Upper lobe of left lung (tissue), 6 donors: ENCODE results near the gene KCNJ6. TPM values are rescaled to one million over a fixed set of nuclear protein-coding genes. Genes with fewer than 3 reads are reported as not detected.

Source experiments
- ATAC-seq, 2 donors: fragments of 200-7000 bp; cut with Tn5 transposase; one replicate each; pipeline ENCODE4 v1.9.1; 2022; ENCODE audit warnings: mild to moderate bottlenecking in 2 of 2, moderate library complexity in 2 of 2; ENCODE audit not compliant: low FRiP score in 2 of 2
- DNase-seq, 2 donors: peaks; one replicate each; pipeline ENCODE4 v3.0.0-alpha.2; 2019 to 2020
- H3K27ac ChIP-seq, 4 donors: fragments of 200-600 bp; sonication (generic); one replicate each; pipeline ENCODE4 v1.5.1; 2016 to 2019
- H3K27me3 ChIP-seq, 4 donors: fragments of 200-600 bp; sonication (generic); one replicate each; pipeline ENCODE4 v1.5.1; 2017 to 2019
- H3K36me3 ChIP-seq, 4 donors: fragments of 200-600 bp; sonication (generic); one replicate each; pipeline ENCODE4 v1.5.1; 2016 to 2019
- H3K4me1 ChIP-seq, 4 donors: fragments of 200-600 bp; sonication (generic); one replicate each; pipeline ENCODE4 v1.5.1; 2018 to 2019
- H3K4me3 ChIP-seq, 4 donors: fragments of 200-600 bp; sonication (generic); one replicate each; pipeline ENCODE4 v1.5.1; 2017 to 2019; ENCODE audit warnings: mild to moderate bottlenecking in 2 of 4, moderate library complexity in 1 of 4
- H3K9me3 ChIP-seq, 4 donors: fragments of 200-600 bp; sonication (generic); one replicate each; pipeline ENCODE4 v1.5.1; 2018 to 2019
- CTCF ChIP-seq, 6 experiments: fragments of 450-650 bp in 4 of 6; fragments of 200-600 bp in 2 of 6; sonication (generic) in 2 of 6; IDR thresholded peaks; one replicate each; pipeline ENCODE4 v1.5.1; 2016 to 2019; ENCODE audit warnings: antibody characterized with exemption in 6 of 6
- EP300 ChIP-seq, 4 donors: sonication (generic); formaldehyde crosslinking; IDR thresholded peaks; one replicate each; pipeline ENCODE4 v1.5.1; 2017; ENCODE audit warnings: antibody characterized with exemption in 4 of 4, control low read depth in 2 of 4
- POLR2A ChIP-seq, 4 donors: fragments of 450-650 bp; IDR thresholded peaks; one replicate each; pipeline ENCODE4 v1.5.1; 2016 to 2017; ENCODE audit warnings: antibody characterized with exemption in 4 of 4, mild to moderate bottlenecking in 2 of 4
- POLR2AphosphoS5 ChIP-seq, 2 donors: sonication (generic); formaldehyde crosslinking; IDR thresholded peaks; one replicate each; pipeline ENCODE4 v1.5.1; 2017; ENCODE audit warnings: antibody characterized with exemption in 2 of 2
- WGBS, 2 donors: methylation state at CpG; one replicate each; pipeline ENCODE4 v1.1.5; 2017 to 2018; 5-methylcytosine and 5-hydroxymethylcytosine counted together
- total RNA-seq, 6 donors: library from RNA; depleted of rRNA in 4 of 6; stranded (reverse); fragments of >200 nt in 4 of 6; gene quantifications; one replicate each; pipeline versions ENCODE4 v1.1.0 to v1.2.1, GENCODE V29; 2016 to 2021
- donor health status: DM: no; HTN: no; CAD: no; lungs with moderate emphysema.
- donor health status: DM: no; HTN: yes; CAD: no; lungs with severe emphysema.

Gene KCNJ6
- total RNA-seq, 6 donors from 2014 or later = 0.06 to 0.15 TPM; not detected in 4

GRCh38 chr21:37671381-37671780 lies 244.9 kb downstream of the KCNJ6 start:
- Histone ChIP-seq H3K36me3 (no peaks in the 10 kb centered on the region), H3K27me3 (no peaks in the 10 kb centered on the region), H3K4me1 (peaks cover 9 to 25% (median 15%) of the 10 kb centered on the region in 4 donors), H3K4me3 (no peak overlapping the region), H3K27ac (no peak overlapping the region), H3K9me3 (no peaks in the 10 kb centered on the region)
- no peak for TF ChIP-seq CTCF (IDR thresholded peaks at IDR 0.05)
- no peak for TF ChIP-seq POLR2A (IDR thresholded peaks at IDR 0.05)
- no peak for TF ChIP-seq POLR2AphosphoS5 (IDR thresholded peaks at IDR 0.05)
- no peak for TF ChIP-seq EP300 (IDR thresholded peaks at IDR 0.05)
- DNase-seq = no peak
- no peak for ATAC-seq
- WGBS, 2 donors = 75 to 88% methylated on average over 3 to 5 of the region's 5 CpGs

GRCh38 chr21:37670883-37671282 lies 245.4 kb downstream of the KCNJ6 start:
- H3K4me1 ChIP-seq = peaks cover 9 to 30% (median 20%) of the 10 kb centered on the region in 4 donors
- no peak overlapping the region for H3K4me3 ChIP-seq
- DNase-seq (peak in 1 of 2 donors; percentile 46), ATAC-seq (no peak)
- TF ChIP-seq POLR2A (IDR thresholded peaks at IDR 0.05) (no peak), EP300 (IDR thresholded peaks at IDR 0.05) (peak in 1 of 4 donors; percentile 14), CTCF (IDR thresholded peaks at IDR 0.05) (no peak)
- no peaks in the 10 kb centered on the region for H3K27me3 ChIP-seq
- H3K9me3 ChIP-seq = no peaks in the 10 kb centered on the region
- no peaks in the 10 kb centered on the region for H3K36me3 ChIP-seq
- WGBS, 2 donors = 33 to 55% methylated on average over 2 of the region's 2 CpGs
- no peak overlapping the region for H3K27ac ChIP-seq

GRCh38 chr21:37669249-37669648 lies 247.0 kb downstream of the KCNJ6 start:
- H3K4me3 ChIP-seq = no peak overlapping the region
- H3K27ac ChIP-seq = no peak overlapping the region
- TF ChIP-seq POLR2A (IDR thresholded peaks at IDR 0.05) = no peak
- peaks cover 0 to 36% (median 18%) of the 10 kb centered on the region in 4 donors for H3K4me1 ChIP-seq
- 76 to 79% methylated on average over 3 of the region's 3 CpGs for WGBS, 2 donors
- no peaks in the 10 kb centered on the region for H3K9me3 ChIP-seq
- H3K27me3 ChIP-seq = no peaks in the 10 kb centered on the region
- DNase-seq (no peak), ATAC-seq (no peak)
- H3K36me3 ChIP-seq = no peaks in the 10 kb centered on the region

- no peaks in the 10 kb centered on the region for H3K9me3 ChIP-seq
- DNase-seq (no peak), ATAC-seq (no peak)
- no peaks in the 10 kb centered on the region for H3K36me3 ChIP-seq
- no peak overlapping the region for H3K4me3 ChIP-seq
- H3K27ac ChIP-seq = no peak overlapping the region
- no peaks in the 10 kb centered on the region for H3K27me3 ChIP-seq
- H3K4me1 ChIP-seq = peaks cover 0 to 36% (median 18%) of the 10 kb centered on the region in 4 donors
- 67 to 75% methylated on average over 6 to 7 of the region's 7 CpGs for WGBS, 2 donors
- TF ChIP-seq POLR2AphosphoS5 (IDR thresholded peaks at IDR 0.05) (no peak), CTCF (IDR thresholded peaks at IDR 0.05) (no peak), POLR2A (IDR thresholded peaks at IDR 0.05) (no peak), EP300 (IDR thresholded peaks at IDR 0.05) (no peak)
Observed at GRCh38 chr21:37668462-37669239, 247.6 kb downstream of the KCNJ6 start.

- ATAC-seq (no peak), DNase-seq (peak in 1 of 2 donors; percentile 71)
- Histone ChIP-seq H3K27ac (peak overlapping the region in 2 of 4 donors; percentile 21 to 44), H3K4me1 (peaks cover 0 to 36% (median 18%) of the 10 kb centered on the region in 4 donors), H3K27me3 (no peaks in the 10 kb centered on the region), H3K9me3 (no peaks in the 10 kb centered on the region), H3K4me3 (no peak overlapping the region), H3K36me3 (no peaks in the 10 kb centered on the region)
- TF ChIP-seq POLR2AphosphoS5 (IDR thresholded peaks at IDR 0.05) = no peak
- no peak for TF ChIP-seq CTCF (IDR thresholded peaks at IDR 0.05)
- no peak for TF ChIP-seq EP300 (IDR thresholded peaks at IDR 0.05)
- TF ChIP-seq POLR2A (IDR thresholded peaks at IDR 0.05) = no peak
- WGBS, 2 donors = 96 to 97% methylated on average over 18 to 19 of the region's 19 CpGs
Observed at GRCh38 chr21:37667380-37667779, 248.9 kb downstream of the KCNJ6 start.
